ENCODE measurements around the gene TBC1D23. TPM values are rescaled to one million over a fixed set of nuclear protein-coding genes. Genes with fewer than 3 reads are reported as not detected.

Gene TBC1D23
- total RNA-seq, 1 experiment from 2014 or later = 32.4 TPM

DNA sequence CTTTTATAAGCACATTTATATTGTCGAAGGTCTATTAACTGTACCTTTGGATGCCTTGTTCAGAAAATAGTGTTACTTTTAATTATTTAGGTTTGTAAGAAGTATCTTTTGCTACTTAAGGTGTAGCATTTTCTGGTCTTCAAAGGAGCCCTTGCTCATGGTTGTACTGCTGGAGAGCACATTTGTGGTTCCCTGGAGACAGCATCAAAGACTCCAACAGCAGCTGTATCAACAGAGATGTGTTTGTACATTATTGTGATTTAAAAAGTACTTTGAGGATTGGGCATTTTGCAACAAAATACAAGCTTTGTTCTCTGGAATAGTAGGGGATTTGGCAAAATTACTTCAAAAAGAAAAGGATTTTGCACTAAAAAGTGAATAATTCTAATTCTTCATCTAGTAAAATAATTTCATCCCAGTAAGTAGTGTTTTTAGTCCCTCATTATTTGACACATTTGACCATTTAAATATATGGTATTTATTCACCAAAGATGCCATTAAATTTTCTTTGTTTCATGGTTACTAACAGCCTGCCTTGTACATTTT, 16.5 kb downstream of the TBC1D23 start:
- no peak for DNase-seq (ENCODE audit: low spot score)
- Histone ChIP-seq H3K4me1 (ENCODE audit: insufficient read depth, low read length, poor library complexity, severe bottlenecking) (no peaks in the 10 kb centered on the region), H3K27ac (ENCODE audit: low read depth, low read length, poor library complexity, severe bottlenecking) (no peak overlapping the region), H3K27me3 (replicated peaks; ENCODE audit: insufficient read depth, low read depth, low read length, poor library complexity) (no peaks in the 10 kb centered on the region), H3K36me3 (ENCODE audit: insufficient read depth, low read length, poor library complexity, severe bottlenecking) (peaks cover 6% of the 10 kb centered on the region), H3K4me3 (ENCODE audit: low read depth, low read length, poor library complexity, severe bottlenecking) (no peak overlapping the region), H3K9me3 (ENCODE audit: low read depth, low read length, poor library complexity, severe bottlenecking) (no peaks in the 10 kb centered on the region)
- TF ChIP-seq EZH2 (IDR thresholded peaks at IDR 0.05; ENCODE audit: borderline replicate concordance, low read depth, low read length, poor library complexity, severe bottlenecking) (no peak), CTCF (conservative IDR thresholded peaks at IDR 0.05; ENCODE audit: low read depth, low read length) (no peak)
- POLR2A ChIA-PET (ENCODE audit: low non-redundant PET) = interaction anchor here (0.7 kb wide), 1 partner anchor 367 kb away, joined by 9 read pairs; no protein-coding TSS in a partner anchor
- intact Hi-C loops (cut with micrococcal nuclease; ENCODE audit: unreplicated experiment) = no loop called here
- CTCF ChIA-PET = no interaction called here
- BruUV-seq (replicated peaks) = no TSS peak

- no TSS peak for BruUV-seq (replicated peaks)
- intact Hi-C loops (cut with micrococcal nuclease; ENCODE audit: unreplicated experiment) = no loop called here
- Histone ChIP-seq H3K27me3 (replicated peaks; ENCODE audit: insufficient read depth, low read depth, low read length, poor library complexity) (no peaks in the 10 kb centered on the region), H3K36me3 (ENCODE audit: insufficient read depth, low read length, poor library complexity, severe bottlenecking) (peaks cover 6% of the 10 kb centered on the region), H3K27ac (ENCODE audit: low read depth, low read length, poor library complexity, severe bottlenecking) (no peak overlapping the region), H3K4me3 (ENCODE audit: low read depth, low read length, poor library complexity, severe bottlenecking) (no peak overlapping the region), H3K9me3 (ENCODE audit: low read depth, low read length, poor library complexity, severe bottlenecking) (no peaks in the 10 kb centered on the region), H3K4me1 (ENCODE audit: insufficient read depth, low read length, poor library complexity, severe bottlenecking) (no peaks in the 10 kb centered on the region)
- CTCF ChIA-PET = no interaction called here
- POLR2A ChIA-PET (ENCODE audit: low non-redundant PET) = no interaction called here
- no peak for TF ChIP-seq CTCF (conservative IDR thresholded peaks at IDR 0.05; ENCODE audit: low read depth, low read length)
- no peak for TF ChIP-seq EZH2 (IDR thresholded peaks at IDR 0.05; ENCODE audit: borderline replicate concordance, low read depth, low read length, poor library complexity, severe bottlenecking)
- DNase-seq (ENCODE audit: low spot score) = no peak
Observed at GRCh38 chr3:100278910-100279309, 18.1 kb downstream of the TBC1D23 start.

DNA sequence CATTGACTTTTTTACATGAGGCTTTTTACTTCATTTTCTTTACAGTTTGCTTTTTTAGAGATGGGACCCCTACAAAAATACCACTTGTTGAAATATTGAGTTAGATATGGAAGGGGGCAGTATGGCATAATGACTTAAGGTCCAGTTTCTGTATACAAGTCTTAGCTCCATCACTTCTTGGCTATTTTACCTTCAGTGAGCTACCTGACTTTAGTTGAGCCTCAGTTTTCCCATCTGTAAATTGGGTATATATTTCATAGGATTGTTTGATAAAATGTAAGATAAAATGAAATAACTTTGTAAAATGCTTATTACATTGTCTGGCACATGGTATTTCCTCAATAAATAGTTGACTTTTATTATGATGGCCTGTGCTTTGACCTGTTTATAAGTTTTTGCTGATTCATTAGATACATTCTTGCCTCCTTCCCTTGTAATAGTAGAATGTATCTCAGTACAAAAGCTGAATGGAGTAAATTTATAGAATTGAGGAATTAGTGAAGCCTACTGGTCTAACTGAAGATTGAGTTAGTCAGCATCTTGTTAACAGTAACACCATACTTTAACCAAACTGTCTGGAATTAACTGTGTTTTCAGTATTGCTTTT, 27.6 kb downstream of the TBC1D23 start:
- ChIA-PET CTCF (no interaction called here), POLR2A (ENCODE audit: low non-redundant PET) (no interaction called here)
- no TSS peak for BruUV-seq (replicated peaks)
- H3K27ac ChIP-seq (ENCODE audit: low read depth, low read length, poor library complexity, severe bottlenecking) = no peak overlapping the region
- H3K36me3 ChIP-seq (ENCODE audit: insufficient read depth, low read length, poor library complexity, severe bottlenecking) = no peaks in the 10 kb centered on the region
- intact Hi-C loops (cut with micrococcal nuclease; ENCODE audit: unreplicated experiment) = no loop called here
- H3K4me3 ChIP-seq (ENCODE audit: low read depth, low read length, poor library complexity, severe bottlenecking) = no peak overlapping the region
- TF ChIP-seq EZH2 (IDR thresholded peaks at IDR 0.05; ENCODE audit: borderline replicate concordance, low read depth, low read length, poor library complexity, severe bottlenecking) = no peak
- TF ChIP-seq CTCF (conservative IDR thresholded peaks at IDR 0.05; ENCODE audit: low read depth, low read length) = no peak
- no peaks in the 10 kb centered on the region for H3K9me3 ChIP-seq (ENCODE audit: low read depth, low read length, poor library complexity, severe bottlenecking)
- no peak for DNase-seq (ENCODE audit: low spot score)
- H3K4me1 ChIP-seq (ENCODE audit: insufficient read depth, low read length, poor library complexity, severe bottlenecking) = no peaks in the 10 kb centered on the region
- H3K27me3 ChIP-seq (replicated peaks; ENCODE audit: insufficient read depth, low read depth, low read length, poor library complexity) = no peaks in the 10 kb centered on the region

Data from A673 (cell line).